ENCODE data around the gene OR2L8.

- no peak for TF ChIP-seq CTCF (IDR thresholded peaks at IDR 0.05)
- TF ChIP-seq POLR2A (IDR thresholded peaks at IDR 0.05) = no peak
Measured at GRCh38 chr1:247998811-247999210, 50.2 kb downstream of the OR2L8 start.
